ENCODE measurements around the gene ATP6V0E1. TPM values are rescaled to one million over a fixed set of nuclear protein-coding genes. Genes with fewer than 3 reads are reported as not detected.
A peak's percentile ranks its signal among the peaks of the same experiment; 100 is the strongest.
"Not testable (repeated sequence)": the region's sequence is repeated elsewhere in the genome, so short reads cannot be mapped to it uniquely, and the experiment has no call there.

ATP6V0E1 gene
- total RNA-seq, 1 experiment from 2014 or later, result 303 TPM

GRCh38 chr5:173050791-173051190 lies 67.2 kb downstream of the ATP6V0E1 start:
- in situ Hi-C loops (cut with HindIII; ENCODE audit: low pct_unique_long_range_greater_than_20kb, low sequenced_read_pairs), result no loop called here
- DNase-seq (ENCODE audit: low read depth, low spot score), result no peak

GRCh38 chr5:173051746-173052145 lies 68.2 kb downstream of the ATP6V0E1 start:
- no peak for DNase-seq (ENCODE audit: low read depth, low spot score)
- in situ Hi-C loops (cut with HindIII; ENCODE audit: low pct_unique_long_range_greater_than_20kb, low sequenced_read_pairs), result no loop called here

GRCh38 chr5:173053041-173053440 lies 69.5 kb downstream of the ATP6V0E1 start:
- in situ Hi-C loops (cut with HindIII; ENCODE audit: low pct_unique_long_range_greater_than_20kb, low sequenced_read_pairs), result no loop called here
- no peak for DNase-seq (ENCODE audit: low read depth, low spot score)

- in situ Hi-C loops (cut with HindIII; ENCODE audit: low pct_unique_long_range_greater_than_20kb, low sequenced_read_pairs), result no loop called here
- DNase-seq (ENCODE audit: low read depth, low spot score), result no peak
These were observed 71.6 kb downstream of the ATP6V0E1 start for GRCh38 chr5:173055042-173055721.

GRCh38 chr5:173055722-173055982 lies 72.1 kb downstream of the ATP6V0E1 start:
- no peak for DNase-seq (ENCODE audit: low read depth, low spot score)
- in situ Hi-C loops (cut with HindIII; ENCODE audit: low pct_unique_long_range_greater_than_20kb, low sequenced_read_pairs), result no loop called here

- in situ Hi-C loops (cut with HindIII; ENCODE audit: low pct_unique_long_range_greater_than_20kb, low sequenced_read_pairs), result no loop called here
- DNase-seq (ENCODE audit: low read depth, low spot score), result peak; percentile 93
These were observed 72.6 kb downstream of the ATP6V0E1 start, which contains the start of gene CREBRF for GRCh38 chr5:173055983-173056782. CREBRF (plus strand) TSS chr5:173056352; CDS start chr5:173080776, 24,424 bp downstream.

- in situ Hi-C loops (cut with HindIII; ENCODE audit: low pct_unique_long_range_greater_than_20kb, low sequenced_read_pairs), result no loop called here
- no peak for DNase-seq (ENCODE audit: low read depth, low spot score)
These were observed 73.2 kb downstream of the ATP6V0E1 start for GRCh38 chr5:173056783-173057061.

- peak; percentile 96 for DNase-seq (ENCODE audit: low read depth, low spot score)
- in situ Hi-C loops (cut with HindIII; ENCODE audit: low pct_unique_long_range_greater_than_20kb, low sequenced_read_pairs), result no loop called here
These were observed 73.7 kb downstream of the ATP6V0E1 start for GRCh38 chr5:173057062-173057924.

- no peak for DNase-seq (ENCODE audit: low read depth, low spot score)
- in situ Hi-C loops (cut with HindIII; ENCODE audit: low pct_unique_long_range_greater_than_20kb, low sequenced_read_pairs), result no loop called here
These were observed 78.6 kb downstream of the ATP6V0E1 start for GRCh38 chr5:173062141-173062540.

GRCh38 chr5:173065155-173065554 lies 81.6 kb downstream of the ATP6V0E1 start:
- in situ Hi-C loops (cut with HindIII; ENCODE audit: low pct_unique_long_range_greater_than_20kb, low sequenced_read_pairs), result no loop called here
- DNase-seq (ENCODE audit: low read depth, low spot score), result no peak

GRCh38 chr5:173069671-173070070 lies 86.1 kb downstream of the ATP6V0E1 start:
- in situ Hi-C loops (cut with HindIII; ENCODE audit: low pct_unique_long_range_greater_than_20kb, low sequenced_read_pairs), result no loop called here
- DNase-seq (ENCODE audit: low read depth, low spot score), result no peak

GRCh38 chr5:173075137-173075843 lies 91.7 kb downstream of the ATP6V0E1 start:
- DNase-seq (ENCODE audit: low read depth, low spot score), result no peak
- in situ Hi-C loops (cut with HindIII; ENCODE audit: low pct_unique_long_range_greater_than_20kb, low sequenced_read_pairs), result no loop called here

- DNase-seq (ENCODE audit: low read depth, low spot score), result no peak
- in situ Hi-C loops (cut with HindIII; ENCODE audit: low pct_unique_long_range_greater_than_20kb, low sequenced_read_pairs), result no loop called here
These were observed 92.4 kb downstream of the ATP6V0E1 start for GRCh38 chr5:173075970-173076369.

GRCh38 chr5:173076471-173076870 lies 92.9 kb downstream of the ATP6V0E1 start:
- in situ Hi-C loops (cut with HindIII; ENCODE audit: low pct_unique_long_range_greater_than_20kb, low sequenced_read_pairs); DNase-seq (ENCODE audit: low read depth, low spot score): not testable (repeated sequence)

- in situ Hi-C loops (cut with HindIII; ENCODE audit: low pct_unique_long_range_greater_than_20kb, low sequenced_read_pairs), result no loop called here
- DNase-seq (ENCODE audit: low read depth, low spot score), result no peak
These were observed 95.3 kb downstream of the ATP6V0E1 start for GRCh38 chr5:173078878-173079277.
